HL-60/S4 treated with phorbol 12-myristate 13-acetate at 8.2 ng/mL for 4 days and 3 days (cell line): ENCODE data around the gene TRAFD1.

ENCODE experiments used
- in situ Hi-C: fragments of 300-500 bp; cut with MboI; formaldehyde crosslinking; loops from 2 replicates; pipeline ENCODE4 v1.15.0; 2022; ENCODE audit warnings: low sequenced_read_pairs

TRAFD1 gene

GRCh38 chr12:112175361-112176155 is 50.2 kb downstream of the TRAFD1 start:
- in situ Hi-C loops, result no loop called here

GRCh38 chr12:112176321-112177010 is 51.1 kb downstream of the TRAFD1 start:
- in situ Hi-C loops, result no loop called here

DNA sequence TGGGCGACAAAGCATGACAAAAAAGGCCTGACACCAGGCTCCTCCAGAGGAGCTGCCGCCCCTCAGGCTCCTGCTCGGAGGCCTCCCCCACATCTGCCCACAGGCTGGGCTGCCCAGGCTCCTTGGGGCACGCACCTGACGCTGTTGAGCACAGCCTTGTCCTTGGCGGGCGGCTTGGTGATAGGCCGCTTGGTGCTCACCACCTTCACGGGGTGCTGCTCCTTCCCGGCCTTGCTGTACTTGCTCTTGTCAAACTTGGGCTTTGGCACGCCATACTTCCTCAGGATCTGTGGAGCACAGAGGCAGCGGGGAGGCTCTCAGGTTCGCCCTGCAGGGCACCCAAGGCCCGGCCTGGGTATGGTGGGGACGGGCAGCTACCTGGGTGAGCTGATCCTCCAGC is 53.4 kb downstream of the TRAFD1 start:
- in situ Hi-C loops, result no loop called here

GRCh38 chr12:112179341-112179740 is 54.0 kb downstream of the TRAFD1 start:
- in situ Hi-C loops, result no loop called here

GRCh38 chr12:112179916-112180315 is 54.6 kb downstream of the TRAFD1 start:
- in situ Hi-C loops, result no loop called here

GRCh38 chr12:112180422-112180821 is 55.1 kb downstream of the TRAFD1 start:
- in situ Hi-C loops, result no loop called here

GRCh38 chr12:112182499-112182898 is 57.1 kb downstream of the TRAFD1 start:
- in situ Hi-C loops, result no loop called here

GRCh38 chr12:112183141-112184021 is 58.0 kb downstream of the TRAFD1 start:
- in situ Hi-C loops, result no loop called here

GRCh38 chr12:112184056-112184887 is 58.9 kb downstream of the TRAFD1 start:
- in situ Hi-C loops, result no loop called here

- in situ Hi-C loops, result no loop called here
These were observed 59.9 kb downstream of the TRAFD1 start for GRCh38 chr12:112185093-112185923.

DNA sequence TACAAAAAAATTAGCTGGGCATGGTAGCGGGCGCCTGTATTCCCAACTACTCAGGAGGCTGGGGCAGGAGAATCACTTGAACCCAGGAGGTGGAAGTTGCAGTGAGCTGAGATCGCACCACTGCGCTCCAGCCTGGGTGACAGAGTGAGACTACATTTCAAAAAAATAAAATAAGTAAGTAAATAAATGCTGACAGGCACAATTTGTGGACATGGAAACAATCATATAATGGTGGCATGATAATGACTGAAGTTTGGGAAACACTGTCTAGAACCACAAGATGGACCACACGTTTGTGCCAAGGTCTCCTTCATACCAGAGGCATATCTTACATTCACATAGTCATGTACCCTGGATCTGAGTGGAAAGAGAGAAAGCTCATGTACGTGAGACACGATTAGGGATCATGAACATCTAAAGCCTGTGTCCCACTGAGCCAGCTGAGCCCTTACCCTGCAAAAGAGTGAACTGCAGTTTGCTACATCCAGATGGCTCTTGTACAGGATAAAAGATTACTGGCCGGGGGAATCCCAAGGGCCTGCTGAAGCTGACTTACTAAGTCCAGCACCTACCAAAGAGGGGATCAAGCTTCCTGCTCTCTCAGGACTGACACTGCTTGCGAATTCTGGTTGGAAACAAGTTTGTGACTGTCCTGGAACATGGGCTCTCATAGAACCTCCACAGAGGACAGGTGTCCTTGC is 62.9 kb downstream of the TRAFD1 start:
- in situ Hi-C loops, result no loop called here

DNA sequence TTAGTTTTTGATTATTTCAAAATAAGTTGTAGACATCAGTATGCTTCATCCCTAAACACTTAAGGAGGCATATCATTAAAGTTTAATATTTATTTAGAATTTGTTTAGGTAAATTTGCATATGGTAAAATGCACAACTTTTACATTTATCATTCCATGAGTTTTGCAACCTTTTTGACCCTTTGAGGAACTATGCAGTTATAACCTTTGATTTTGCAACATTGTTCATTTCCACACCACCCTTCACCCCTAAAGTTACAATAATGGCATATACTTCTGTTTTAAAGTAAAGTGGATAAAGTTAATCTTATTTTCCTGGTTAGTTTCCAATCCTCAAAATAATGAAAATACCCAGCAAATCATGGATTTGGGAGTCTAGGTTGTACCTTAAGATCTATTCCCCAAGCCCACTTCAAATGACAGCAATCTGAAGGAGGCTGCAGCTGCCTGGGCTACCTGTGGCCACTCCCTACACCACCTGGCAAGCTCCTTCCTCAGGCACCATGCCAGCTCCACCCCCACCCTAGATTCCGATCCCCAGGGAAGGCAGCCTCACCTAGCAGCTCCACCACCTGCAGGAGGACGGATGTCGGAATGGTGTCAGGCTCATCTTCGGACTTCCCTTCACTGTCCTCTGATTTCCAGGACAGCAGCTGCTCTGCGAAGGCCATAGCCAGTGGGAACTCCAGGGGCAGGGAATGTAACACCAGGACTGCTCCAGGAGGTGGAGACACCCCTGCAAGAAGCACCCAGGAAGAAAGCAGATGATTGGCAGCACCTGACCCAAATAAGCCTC is 65.1 kb downstream of the TRAFD1 start:
- in situ Hi-C loops, result no loop called here

DNA sequence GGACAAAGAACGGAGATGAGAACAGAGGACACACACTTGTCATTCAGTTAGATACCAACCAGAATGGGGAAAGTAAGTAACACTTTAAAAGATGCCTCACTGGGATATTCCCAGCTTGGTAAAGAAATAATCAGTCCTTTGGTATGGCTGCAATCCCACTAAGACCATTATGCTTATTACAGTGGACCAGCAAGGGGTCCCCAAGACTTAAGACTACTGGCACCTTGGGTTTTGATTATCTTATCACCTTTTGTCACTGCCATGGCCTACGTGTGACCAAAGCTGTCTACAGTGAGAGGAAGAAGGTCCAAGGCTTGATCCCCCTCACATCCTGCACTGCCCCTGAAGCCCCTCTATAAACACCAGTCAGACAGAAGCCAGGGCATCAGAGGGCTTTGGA is 65.8 kb downstream of the TRAFD1 start:
- in situ Hi-C loops, result no loop called here

GRCh38 chr12:112191840-112192321 is 66.5 kb downstream of the TRAFD1 start:
- in situ Hi-C loops, result no loop called here

DNA sequence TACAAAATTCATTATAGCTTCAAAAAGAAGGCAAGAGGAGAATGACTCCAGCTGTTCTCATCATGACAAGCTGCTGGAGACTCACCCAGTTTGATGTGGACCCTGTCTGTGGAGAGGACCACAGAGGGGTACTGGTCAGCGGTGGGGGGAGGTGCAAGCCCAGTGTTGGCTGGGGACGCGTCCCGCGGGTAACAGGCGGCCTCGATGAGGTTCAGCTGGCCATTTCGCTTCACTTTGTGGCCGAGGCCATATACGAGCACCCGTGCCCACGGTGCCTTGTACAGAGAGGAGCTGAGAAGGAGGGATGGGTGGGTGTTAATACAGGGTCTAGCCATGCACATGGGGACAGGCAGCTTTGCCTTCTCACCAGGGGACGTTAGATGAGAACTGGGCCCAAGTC is 67.1 kb downstream of the TRAFD1 start:
- in situ Hi-C loops, result no loop called here

DNA sequence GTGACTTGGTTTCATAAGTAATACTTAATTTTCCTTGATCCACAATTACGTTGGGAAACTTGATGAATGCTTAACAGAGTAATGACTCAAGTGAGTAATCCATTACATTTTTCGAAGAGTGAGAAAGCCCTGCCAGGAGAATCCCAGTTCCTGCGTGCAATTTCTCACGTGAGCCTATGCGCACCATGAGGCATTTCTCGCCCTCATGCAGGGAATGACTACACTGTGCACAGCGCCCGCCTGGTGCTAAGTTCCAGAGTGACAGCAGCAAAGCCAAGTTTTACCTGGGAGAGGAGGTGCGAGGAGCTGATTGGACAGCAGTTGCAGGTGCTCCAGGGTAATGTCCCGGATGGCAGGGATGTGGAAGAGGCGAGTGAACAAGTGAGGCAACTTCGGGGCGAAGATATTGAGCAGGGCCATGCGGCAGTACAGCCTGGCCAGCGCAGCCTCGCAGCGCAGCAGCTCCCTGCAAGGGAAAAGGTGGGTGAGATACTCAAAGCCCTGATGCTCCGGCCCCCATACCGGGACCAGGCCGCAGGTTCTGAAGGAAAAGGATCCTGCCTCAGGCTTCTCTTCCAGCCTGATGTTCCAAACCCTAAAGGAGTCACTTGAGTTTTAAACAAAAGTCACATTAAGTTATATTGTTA is 69.4 kb downstream of the TRAFD1 start:
- in situ Hi-C loops, result no loop called here

DNA sequence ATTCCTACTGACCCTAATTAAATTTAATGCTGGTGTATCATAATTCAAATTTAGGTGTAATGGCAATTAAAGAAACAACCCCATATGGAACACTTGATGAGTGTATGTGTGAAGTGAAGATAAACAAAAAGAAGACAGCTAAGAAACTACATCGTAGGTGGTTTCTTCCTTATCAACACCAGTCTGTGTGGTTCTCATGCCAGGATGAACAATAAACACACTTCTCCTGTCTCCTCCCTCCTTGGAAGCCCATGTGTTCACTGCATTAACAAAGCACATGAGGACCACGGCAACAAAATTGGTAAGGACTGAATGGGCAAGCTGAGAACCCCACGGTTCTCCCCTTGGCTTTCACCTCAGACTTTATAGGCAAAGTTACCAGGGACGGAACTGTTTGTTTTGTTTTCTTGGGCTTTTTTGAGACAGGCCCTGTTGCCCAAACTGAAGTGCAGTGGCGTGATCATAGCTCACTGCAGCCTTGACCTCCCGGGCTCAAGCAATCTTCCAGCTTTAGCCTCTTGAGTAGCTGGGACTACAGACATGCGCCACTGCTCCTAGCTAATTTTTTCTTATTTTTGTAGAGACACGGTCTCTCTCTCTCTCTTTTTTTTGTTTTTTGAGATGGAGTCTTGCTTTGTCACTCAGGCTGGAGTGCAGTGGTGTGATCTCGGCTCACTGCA is 71.0 kb downstream of the TRAFD1 start:
- in situ Hi-C loops, result no loop called here
